Stimulated activated CD4-positive, alpha-beta T cell treated with anti-CD3 and anti-CD28 coated beads, Interleukin-12 subunit alpha, Interleukin-12 subunit beta, amount 100 ng/mL, for 4 hours (primary cell): Measurements from ENCODE around the gene HOXA3.

Source experiments
- DNase-seq: peaks from one replicate; pipeline ENCODE4 v3.0.0-alpha.2; 2020

Gene HOXA3

GRCh38 chr7:27189295-27189996, 37.1 kb upstream of the HOXA3 start:
- DNase-seq, result no peak

GRCh38 chr7:27188386-27189294, 36.3 kb upstream of the HOXA3 start:
- DNase-seq, result no peak

DNA sequence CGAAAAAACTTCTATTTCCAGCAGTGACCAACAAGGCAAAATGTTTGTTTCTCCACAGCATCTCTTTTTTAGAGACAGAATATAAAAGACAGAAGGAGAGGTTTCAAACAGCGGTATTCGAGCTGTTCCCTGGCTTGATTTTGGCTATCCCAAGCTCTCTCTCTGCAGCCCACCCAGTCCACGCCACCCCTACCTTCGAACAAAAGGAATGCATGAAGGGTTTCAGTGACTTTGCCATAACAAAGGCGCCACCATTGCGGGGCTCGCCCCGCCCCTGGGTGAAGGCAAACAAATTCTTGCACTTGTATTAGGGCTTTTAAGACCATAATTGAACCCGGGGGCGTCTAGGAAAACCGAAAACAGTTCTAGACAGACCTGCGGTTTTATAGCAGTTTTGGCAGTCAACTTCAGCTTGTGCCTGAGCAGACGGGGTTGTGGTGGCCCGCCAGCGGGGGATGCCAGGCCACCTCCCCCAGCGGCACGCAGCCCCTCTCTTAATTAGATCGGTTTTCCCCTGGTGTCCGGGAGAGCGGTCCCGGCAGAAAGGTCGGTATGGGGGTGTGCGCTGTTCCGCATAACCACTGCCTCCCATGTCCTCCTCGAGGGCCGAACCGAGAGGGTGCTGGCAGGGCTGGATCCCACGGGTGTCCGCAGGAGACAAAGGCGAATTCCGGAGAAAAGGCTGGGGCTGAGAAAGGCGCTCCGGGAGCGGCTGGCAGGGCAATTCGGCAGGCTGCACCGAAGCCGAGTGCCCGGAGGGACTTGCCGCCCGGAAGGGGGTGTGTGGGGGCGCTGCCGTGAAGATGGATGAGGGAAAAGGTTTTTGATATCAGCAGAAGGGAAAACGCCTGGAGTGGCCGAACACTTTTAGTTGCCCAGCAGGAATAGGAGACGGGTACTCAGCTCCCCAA, 35.3 kb upstream of the HOXA3 start:
- DNase-seq, result no peak

- DNase-seq, result no peak
Observed at GRCh38 chr7:27186668-27187474, 34.5 kb upstream of the HOXA3 start.

DNA sequence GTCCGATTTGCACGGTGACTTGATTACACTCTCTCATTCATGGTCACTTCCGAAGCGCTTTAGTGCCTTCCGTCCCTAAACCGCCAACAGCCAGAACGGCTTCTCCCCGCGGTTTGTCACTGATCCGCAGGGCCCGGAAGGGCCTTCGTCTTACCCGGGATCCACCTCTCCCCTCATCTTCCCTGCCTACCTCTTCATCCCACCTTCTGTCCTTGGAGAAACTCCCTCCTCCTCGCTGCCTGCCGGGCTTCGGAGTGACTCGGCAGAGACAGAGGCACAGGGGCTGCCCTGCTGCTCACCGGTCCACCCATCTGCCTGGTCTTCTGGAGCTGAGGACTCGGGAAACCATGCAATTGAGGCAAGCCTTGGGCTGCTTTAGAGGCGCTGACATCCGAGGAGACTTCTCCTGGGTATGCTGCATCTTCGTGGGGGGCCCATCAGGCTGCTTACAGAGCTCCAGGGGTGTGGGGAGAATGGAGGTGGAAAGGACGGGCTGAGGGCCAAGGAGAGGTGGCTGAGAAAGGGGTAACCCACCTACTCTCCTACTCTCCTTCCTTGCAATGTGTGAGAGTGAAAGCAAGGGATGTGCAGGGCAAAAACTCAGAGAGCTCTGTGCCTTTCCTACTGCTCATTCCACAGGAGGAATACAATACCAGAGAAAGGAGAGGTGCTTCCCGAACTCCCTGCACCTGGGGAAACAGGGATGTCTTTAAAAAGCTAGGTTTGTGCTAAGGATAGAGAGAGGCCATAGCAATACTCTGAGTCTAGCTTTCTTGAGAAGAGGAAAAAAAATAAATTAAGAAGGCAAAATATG, 33.7 kb upstream of the HOXA3 start:
- no peak for DNase-seq

DNA sequence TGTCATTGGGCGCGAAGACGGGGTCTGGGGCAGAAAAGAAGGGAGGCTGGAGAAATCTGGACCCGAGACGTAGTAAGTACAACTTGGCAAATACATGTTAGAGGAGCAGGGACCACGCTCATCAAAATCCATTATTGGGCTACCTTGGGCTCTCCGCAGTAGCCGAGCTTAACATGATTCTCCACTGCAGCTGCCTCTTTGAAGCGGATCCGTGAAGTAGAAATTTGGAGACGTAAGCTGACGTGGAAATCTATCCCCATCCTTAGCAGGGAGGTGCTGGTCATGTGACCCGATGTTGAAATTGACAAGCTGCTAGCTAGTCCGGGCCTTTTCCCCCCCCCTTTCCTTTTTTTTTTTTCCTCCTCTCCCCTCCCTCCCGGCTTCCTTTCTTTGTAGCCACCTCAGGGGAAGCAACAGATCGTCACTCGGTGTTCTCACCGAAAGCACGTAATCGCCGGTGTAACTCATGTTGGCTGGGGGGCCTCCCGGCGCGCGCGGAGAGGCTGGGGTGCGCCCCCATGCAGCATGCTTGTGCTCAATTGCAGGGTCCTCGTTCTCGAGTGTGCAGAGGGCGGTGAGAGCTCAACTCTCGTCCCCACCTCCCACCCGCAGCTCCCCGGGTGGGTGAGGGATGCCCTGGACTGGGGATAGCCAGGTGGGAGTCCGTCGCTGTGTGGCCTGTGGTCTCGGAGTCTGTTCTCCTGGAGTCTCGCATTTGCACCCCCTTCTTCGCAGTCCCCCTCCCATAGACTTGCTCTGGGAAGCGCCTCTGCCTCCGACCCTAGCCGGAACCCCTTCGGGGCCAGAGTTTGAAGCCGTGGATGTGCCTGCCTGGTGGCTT, 32.9 kb upstream of the HOXA3 start, which contains the start of gene HOXA11:
Gene HOXA11 (minus strand): TSS at position 220 of the 841 bp plus-strand sequence. CDS start 88 bp downstream, at position 132.
- DNase-seq, result no peak

DNA sequence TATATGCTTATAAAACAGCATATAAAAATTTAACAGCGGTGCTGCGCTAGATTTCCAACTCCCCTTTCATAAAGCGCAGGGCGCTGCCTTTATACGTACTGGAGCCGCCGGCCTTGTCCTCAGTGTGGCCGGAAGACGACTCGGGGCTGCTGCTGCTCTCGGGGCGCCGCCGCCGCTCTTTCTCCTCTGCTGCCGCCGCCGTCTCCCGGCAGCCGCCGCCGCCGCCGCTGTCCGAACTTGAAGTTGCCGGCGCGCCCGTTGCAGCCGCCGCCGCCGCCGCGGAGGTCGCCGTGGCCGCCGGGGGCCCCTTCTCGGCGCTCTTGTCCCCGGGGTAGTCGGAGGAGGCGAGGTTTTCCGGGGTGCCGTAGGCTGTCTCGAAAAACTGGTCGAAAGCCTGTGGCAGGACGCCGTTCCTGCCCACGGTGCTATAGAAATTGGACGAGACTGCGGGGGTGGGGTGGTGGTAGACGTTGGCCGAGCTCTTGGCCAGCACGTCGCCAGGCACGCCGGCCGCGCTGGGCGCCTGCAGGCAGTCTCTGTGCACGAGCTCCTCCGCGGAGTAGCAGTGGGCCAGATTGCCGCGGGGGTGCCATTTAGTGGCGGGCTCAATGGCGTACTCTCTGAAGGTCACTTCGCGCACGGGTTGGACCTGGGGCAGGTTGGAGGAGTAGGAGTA, 32.1 kb upstream of the HOXA3 start:
- no peak for DNase-seq

- no peak for DNase-seq
Observed at GRCh38 chr7:27183682-27184336, 31.4 kb upstream of the HOXA3 start.

DNA sequence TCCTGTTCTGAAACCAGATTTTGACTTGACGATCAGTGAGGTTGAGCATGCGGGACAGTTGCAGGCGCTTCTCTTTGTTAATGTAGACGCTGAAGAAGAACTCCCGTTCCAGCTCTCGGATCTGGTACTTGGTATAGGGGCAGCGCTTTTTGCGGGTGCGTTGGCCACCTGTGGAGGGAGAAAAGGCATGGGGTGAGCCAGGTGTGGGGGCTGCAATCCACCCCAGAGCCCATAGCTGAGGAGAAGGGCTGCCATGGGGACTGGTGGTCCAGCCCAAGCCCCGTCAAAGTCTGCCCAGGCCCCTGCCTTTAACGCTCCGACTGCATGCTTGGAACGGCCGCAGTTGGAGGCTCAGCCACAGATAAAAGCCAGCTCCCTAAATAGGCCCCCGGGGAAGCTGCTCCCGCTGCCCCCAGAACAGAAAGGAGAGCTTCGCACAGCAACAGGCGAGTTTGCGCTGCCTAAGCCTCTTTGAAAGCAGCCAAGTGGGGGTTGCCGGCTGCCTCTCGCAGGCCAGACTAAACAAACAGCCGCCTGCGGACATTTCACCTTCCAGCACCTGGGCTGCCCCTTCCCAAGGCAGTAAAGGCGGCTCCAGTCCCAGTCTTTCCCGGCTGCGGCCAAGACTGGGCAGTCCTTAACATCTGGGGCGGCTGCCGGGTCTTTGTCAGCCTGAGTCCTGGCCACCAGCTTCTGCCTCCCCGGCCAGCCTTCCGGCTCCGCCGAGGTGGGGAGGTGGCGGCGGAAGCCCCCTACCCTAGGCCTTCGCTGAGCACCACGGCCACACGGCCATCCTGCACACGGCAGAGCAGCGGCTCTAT, 30.7 kb upstream of the HOXA3 start:
- DNase-seq, result no peak

- no peak for DNase-seq
Observed at GRCh38 chr7:27182285-27182841, 30.0 kb upstream of the HOXA3 start.

DNA sequence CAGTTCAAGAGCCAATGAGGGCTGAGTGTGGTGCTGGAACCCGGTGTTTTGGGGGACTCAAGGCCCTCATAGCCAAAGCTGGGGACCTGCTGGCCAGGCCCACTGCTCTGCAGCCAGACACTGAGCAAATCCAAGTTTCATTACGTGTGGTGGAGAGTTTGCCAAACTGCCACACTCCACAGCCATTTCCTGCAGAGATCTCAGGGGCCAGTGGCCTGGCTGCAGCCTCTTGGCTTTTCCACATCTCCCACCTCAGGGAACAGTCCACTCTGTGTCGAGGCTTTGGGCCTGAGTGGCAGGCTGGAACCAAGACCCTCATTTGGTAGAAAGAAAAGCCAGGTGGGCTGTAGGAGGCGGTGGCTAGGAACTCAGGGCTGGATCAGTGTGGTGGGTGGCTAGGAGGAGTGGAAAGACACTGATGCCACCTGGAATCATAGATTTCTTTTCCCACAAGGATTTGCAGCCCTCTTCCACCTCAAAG, 29.5 kb upstream of the HOXA3 start:
- DNase-seq, result no peak

DNA sequence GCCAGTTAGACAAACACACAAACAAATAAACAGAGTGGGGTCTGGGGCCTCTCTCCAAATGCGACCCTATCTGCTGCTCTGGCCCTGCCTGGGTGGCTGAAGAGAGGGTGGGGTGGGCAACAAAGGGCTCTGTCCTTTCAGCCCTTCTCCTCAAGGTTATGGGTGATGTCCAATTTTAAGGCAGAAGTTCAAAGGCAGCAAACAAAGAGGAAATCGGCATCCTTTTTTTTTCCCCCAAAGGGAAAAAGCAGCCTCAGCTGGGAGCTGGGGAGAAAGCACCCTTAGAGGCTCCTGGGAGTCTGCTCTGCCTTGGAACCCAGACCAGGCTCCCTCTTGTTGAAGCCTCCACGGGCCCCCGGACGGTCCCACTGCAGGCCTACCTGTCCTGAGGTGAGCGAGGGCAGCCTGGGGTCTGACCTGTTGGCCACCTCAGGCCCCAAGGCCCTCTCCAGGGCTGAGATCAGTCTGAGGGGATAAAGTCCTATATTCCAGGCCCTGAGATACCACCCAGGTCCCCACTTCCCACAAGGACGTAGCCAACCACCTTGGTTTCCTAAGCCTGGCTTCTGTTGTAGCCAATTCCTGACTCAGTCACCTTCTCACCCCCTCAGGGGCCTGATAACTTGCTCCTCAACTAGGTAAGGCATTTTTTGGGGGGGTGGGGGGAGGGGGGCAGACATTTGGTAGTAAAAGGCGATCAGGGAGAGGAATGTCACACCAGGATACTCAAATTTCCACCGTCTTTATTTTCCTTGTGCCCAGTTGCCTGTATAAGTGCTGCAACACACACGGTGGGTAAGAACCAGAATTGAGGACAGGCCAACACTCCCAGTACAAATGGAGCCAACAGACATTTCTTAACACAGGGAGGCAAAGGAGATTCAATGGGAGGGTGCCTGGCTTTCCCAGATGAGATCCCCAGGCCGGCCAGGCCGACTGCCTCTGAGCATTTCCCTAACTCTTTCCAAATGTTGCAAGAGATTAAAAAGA, 28.3 kb upstream of the HOXA3 start:
- DNase-seq, result no peak

DNA sequence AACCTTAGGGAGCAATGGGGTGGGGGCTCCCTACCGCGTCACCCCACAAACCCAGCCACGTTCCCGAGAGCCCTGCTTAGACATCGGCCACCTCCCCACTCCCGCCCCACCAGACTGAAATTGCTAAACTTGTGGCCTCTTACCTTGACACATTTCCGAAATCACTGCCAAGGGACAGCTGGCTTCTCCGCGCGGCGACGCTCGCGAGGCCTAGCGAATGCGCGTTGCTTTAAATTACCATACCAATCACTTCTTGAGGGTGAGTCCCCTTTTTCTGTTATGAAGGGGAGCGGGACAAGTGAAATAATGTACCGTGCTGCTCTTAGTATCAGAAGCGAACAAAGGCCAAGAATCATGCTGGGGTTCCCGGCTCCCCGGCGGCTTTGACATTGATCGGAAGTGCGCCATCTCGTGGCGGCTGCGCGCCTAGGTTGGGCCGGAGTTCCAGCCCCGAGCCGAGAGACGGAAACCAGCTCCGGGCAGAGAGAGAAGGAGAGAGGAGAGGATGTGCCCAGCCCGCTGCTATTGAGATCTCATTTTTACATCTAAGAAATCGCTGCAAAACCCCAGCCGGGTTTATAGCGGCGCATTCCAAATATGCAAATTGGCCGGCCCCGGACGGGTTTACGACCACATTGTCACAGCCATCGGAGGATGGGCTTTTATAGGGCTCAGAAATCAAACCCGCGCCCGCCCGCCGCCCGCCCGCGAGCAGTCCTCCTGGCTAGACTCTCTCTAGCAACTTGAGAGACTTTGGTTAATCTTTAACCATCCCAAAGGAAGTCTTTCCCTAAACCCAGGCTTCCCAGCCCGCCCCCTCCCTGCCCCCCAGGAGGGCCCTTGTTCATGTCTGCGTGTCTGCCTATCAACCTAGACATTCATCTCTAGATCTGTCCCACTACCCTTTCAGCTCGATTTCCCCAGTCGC, 27.4 kb upstream of the HOXA3 start:
- peak; percentile 65 for DNase-seq

GRCh38 chr7:27179030-27179429, 26.6 kb upstream of the HOXA3 start:
- no peak for DNase-seq

GRCh38 chr7:27178366-27178765, 26.0 kb upstream of the HOXA3 start:
- no peak for DNase-seq
